HepG2 (cell line): Measurements from ENCODE around the gene LCAT. TPM values are rescaled to one million over a fixed set of nuclear protein-coding genes. Genes with fewer than 3 reads are reported as not detected.
A peak's percentile ranks its signal among the peaks of the same experiment; 100 is the strongest.

ENCODE experiments used
- ATAC-seq: fragments of 200-7000 bp; cut with Tn5 transposase; 3 replicates; pipeline ENCODE4 v1.9.1; 2020; ENCODE audit warnings: mild to moderate bottlenecking, moderate library complexity
- BruUV-seq: library from RNA; stranded (reverse); fragments of 400-500 nt; replicated peaks from 2 replicates; lab custom pipeline; 2021; lab: Mats Ljungman, UMichigan
- CTCF ChIA-PET: fragments of 300-600 bp; formaldehyde crosslinking; extraction: SDS; loops from one replicate; lab custom pipeline; 2021; ENCODE audit warnings: low total read pairs, inconsistent platforms, low intra/inter-chr PET ratio; lab: Yijun Ruan, JAX
- POLR2A ChIA-PET: fragments of 350-600 bp; sonication (Branson Sonifier 250); formaldehyde crosslinking; loops from one replicate; lab custom pipeline; 2020; ENCODE audit warnings: antibody characterized with exemption, inconsistent platforms; lab: Yijun Ruan, JAX
- DNase-seq: peaks from one replicate; pipeline ENCODE4 v3.0.0-alpha.2; 2015; ENCODE audit warnings: low spot score
- FAIRE-seq: peaks from 3 replicates; lab custom pipeline; 2011; peaks lifted over from hg19 to GRCh38; lab: Jason Lieb, UNC
- H2AFZ ChIP-seq: one replicate; pipeline ENCODE4 v1.6.1; 2011; ENCODE audit warnings: low read length, inconsistent platforms
- H3K27ac ChIP-seq: fragments of 300-600 bp; 3 replicates; pipeline ENCODE4 v1.8.0; 2011; ENCODE audit warnings: mixed run types, mild to moderate bottlenecking, mixed read lengths, low read length, inconsistent platforms; ENCODE audit not compliant: insufficient read depth; ENCODE audit errors: extremely low read length
- H3K27me3 ChIP-seq, 2 experiments: fragments of 200-600 bp in 1 of 2; 2 replicates in 1 of 2; 3 replicates in 1 of 2; pipeline versions ENCODE4 v1.6.0 to v1.8.0; 2011; ENCODE audit warnings: low read length in 2 of 2, mild to moderate bottlenecking in 2 of 2, moderate library complexity in 2 of 2, inconsistent platforms in 1 of 2; ENCODE audit not compliant: insufficient read depth in 2 of 2, control insufficient read depth in 1 of 2
- H3K36me3 ChIP-seq, 2 experiments: fragments of 200-600 bp in 1 of 2; replicated peaks in 1 of 2; 2 replicates in 1 of 2; 3 replicates in 1 of 2; pipeline versions ENCODE4 v1.5.1 to v1.8.0; 2011; ENCODE audit warnings: low read length in 2 of 2, inconsistent platforms in 1 of 2; ENCODE audit not compliant: insufficient read depth in 2 of 2, control insufficient read depth in 1 of 2
- H3K4me1 ChIP-seq: 2 replicates; pipeline ENCODE4 v1.5.1; 2012; ENCODE audit warnings: low read length, inconsistent platforms; ENCODE audit not compliant: insufficient read depth
- H3K4me2 ChIP-seq: 2 replicates; pipeline ENCODE4 v1.6.0; 2011; ENCODE audit warnings: low read depth, low read length, inconsistent platforms
- H3K4me3 ChIP-seq, 3 experiments: fragments of 200-600 bp in 1 of 3; sonication (generic), shearing (Covaris generic) in 1 of 3; replicated peaks in 1 of 3; 2 replicates each; pipeline ENCODE4 v1.5.1; 2011 to 2016; ENCODE audit warnings: low read length in 3 of 3, inconsistent platforms in 2 of 3, low read depth in 2 of 3, mild to moderate bottlenecking in 2 of 3, control low read depth in 1 of 3, mixed read lengths in 1 of 3; ENCODE audit not compliant: insufficient read depth in 1 of 3
- H3K79me2 ChIP-seq: one replicate; pipeline ENCODE4 v1.6.1; 2011; ENCODE audit warnings: low read length, inconsistent platforms; ENCODE audit not compliant: insufficient read depth
- H3K9ac ChIP-seq: 2 replicates; pipeline ENCODE4 v1.6.0; 2011; ENCODE audit warnings: mild to moderate bottlenecking, low read depth, low read length, inconsistent platforms; ENCODE audit not compliant: insufficient read depth
- H3K9me3 ChIP-seq: 2 replicates; pipeline ENCODE4 v1.5.1; 2012; ENCODE audit warnings: mild to moderate bottlenecking, low read length
- H4K20me1 ChIP-seq: 2 replicates; pipeline ENCODE4 v1.6.0; 2011; ENCODE audit warnings: inconsistent platforms, mild to moderate bottlenecking, low read length, moderate library complexity; ENCODE audit not compliant: insufficient read depth
- ATF7 ChIP-seq, 2 experiments: fragments of 450-650 bp in 1 of 2; sonication (generic) in 1 of 2; formaldehyde crosslinking in 1 of 2; IDR thresholded peaks; 2 replicates each; pipeline versions ENCODE4 v1.4.0 to v1.6.1; 2016 to 2020; ENCODE audit warnings: antibody characterized with exemption in 1 of 2, mild to moderate bottlenecking in 1 of 2, missing genetic modification reagents in 1 of 2
- GATAD1 ChIP-seq: IDR thresholded peaks from 2 replicates; pipeline ENCODE4 v1.6.1; 2016; ENCODE audit warnings: missing genetic modification reagents, missing compliant biosample characterization
- HMGA1 ChIP-seq: sonication (generic); formaldehyde crosslinking; conservative IDR thresholded peaks from 2 replicates; pipeline ENCODE4 v1.4.0; 2020; ENCODE audit warnings: missing genetic modification reagents
- HNRNPUL1 ChIP-seq: fragments of 200-400 bp; formaldehyde crosslinking; IDR thresholded peaks from 2 replicates; pipeline ENCODE4 v1.6.1; 2017; ENCODE audit warnings: low read depth, mild to moderate bottlenecking, low read length, moderate library complexity
- MAF1 ChIP-seq: sonication (generic); formaldehyde crosslinking; IDR thresholded peaks from 2 replicates; pipeline ENCODE4 v1.5.0; 2020; ENCODE audit warnings: missing genetic modification reagents, borderline replicate concordance
- MTA1 ChIP-seq: sonication (generic); formaldehyde crosslinking; IDR thresholded peaks from 2 replicates; pipeline ENCODE4 v1.4.0; 2020; ENCODE audit warnings: missing genetic modification reagents, mild to moderate bottlenecking, borderline replicate concordance
- NR2F2 ChIP-seq: IDR thresholded peaks from 2 replicates; pipeline ENCODE4 v1.6.1; 2012; ENCODE audit warnings: low read depth, inconsistent platforms, borderline replicate concordance
- RFXAP ChIP-seq: sonication (generic); formaldehyde crosslinking; IDR thresholded peaks from 2 replicates; pipeline ENCODE4 v1.4.0; 2020; ENCODE audit warnings: missing genetic modification reagents, borderline replicate concordance
- TBP ChIP-seq: sonication (generic); formaldehyde crosslinking; IDR thresholded peaks from 2 replicates; pipeline ENCODE4 v1.5.0; 2020; ENCODE audit warnings: missing genetic modification reagents
- TP53 ChIP-seq: sonication (generic); formaldehyde crosslinking; conservative IDR thresholded peaks from 2 replicates; pipeline ENCODE4 v1.4.0; 2020; ENCODE audit warnings: missing genetic modification reagents
- ZMAT3 ChIP-seq: sonication (generic); formaldehyde crosslinking; conservative IDR thresholded peaks from 2 replicates; pipeline ENCODE4 v1.7.0; 2021; ENCODE audit warnings: missing genetic modification reagents
- ZNF296 ChIP-seq: sonication (generic); formaldehyde crosslinking; conservative IDR thresholded peaks from 2 replicates; pipeline ENCODE4 v1.5.0; 2020; ENCODE audit warnings: mild to moderate bottlenecking, missing genetic modification reagents
- ZNF446 ChIP-seq: sonication (generic); formaldehyde crosslinking; IDR thresholded peaks from 2 replicates; pipeline ENCODE4 v1.5.0; 2020; ENCODE audit warnings: mild to moderate bottlenecking, missing genetic modification reagents
- ZNF605 ChIP-seq: sonication (generic); formaldehyde crosslinking; IDR thresholded peaks from 2 replicates; pipeline ENCODE4 v1.8.0; 2022; ENCODE audit warnings: mild to moderate bottlenecking, missing genetic modification reagents
- ZNF883 ChIP-seq: sonication (generic); formaldehyde crosslinking; IDR thresholded peaks from 2 replicates; pipeline ENCODE4 v1.5.1; 2020; ENCODE audit warnings: mild to moderate bottlenecking, missing genetic modification reagents; ENCODE audit errors: not compliant biosample characterization
- WGBS: methylation state at CpG from one replicate; pipeline ENCODE4 v1.1.6; 2017; ENCODE audit warnings: low lambda C conversion rate; 5-methylcytosine and 5-hydroxymethylcytosine counted together
- in situ Hi-C: cut with HindIII; loops from 2 replicates; pipeline ENCODE4 v1.10.0; 2017; ENCODE audit warnings: low pct_unique_long_range_greater_than_20kb; ENCODE audit not compliant: extremely low pct_ligation_motif_present
- intact Hi-C: fragments of 100-400 bp; cut with micrococcal nuclease; formaldehyde crosslinking; loops from one replicate; pipeline ENCODE4 v1.10.0; 2022; ENCODE audit not compliant: unreplicated experiment
- polyA plus RNA-seq, 8 experiments: library from polyadenylated mRNA; depleted of rRNA in 3 of 8; stranded (reverse) in 7 of 8; unstranded in 1 of 8; fragments of >200 nt; fragmentation: Illumina TruSeq in 4 of 8; extraction: Trizol in 4 of 8; gene quantifications; 2 replicates each; pipeline versions ENCODE4 v1.2.1 to v1.2.3, GENCODE V29; 2011 to 2016; ENCODE audit warnings: low read depth in 4 of 8, missing spikeins in 1 of 8, mixed read lengths in 1 of 8; ENCODE audit not compliant: insufficient read depth in 1 of 8
- total RNA-seq, 5 experiments: library from RNA; depleted of rRNA; stranded (reverse); fragments of >200 nt; fragmentation: Illumina TruSeq; extraction: Trizol; gene quantifications; 2 replicates each; pipeline ENCODE4 v1.2.3, GENCODE V29; 2016; ENCODE audit warnings: low read depth in 1 of 5
- TF ChIP-seq, protein P1 (sequence below): sonication (generic); formaldehyde crosslinking; IDR thresholded peaks from 2 replicates; pipeline ENCODE4 v1.8.1; 2023; ENCODE audit warnings: mild to moderate bottlenecking, moderate library complexity, missing genetic modification reagents
- TF ChIP-seq, protein P2 (sequence below): sonication (generic); formaldehyde crosslinking; IDR thresholded peaks from 2 replicates; pipeline ENCODE4 v1.8.0; 2022; ENCODE audit warnings: missing genetic modification reagents, mild to moderate bottlenecking, inconsistent platforms, borderline replicate concordance
- TF ChIP-seq, protein P3 (sequence below): sonication (generic); formaldehyde crosslinking; IDR thresholded peaks from 2 replicates; pipeline ENCODE4 v1.4.0; 2020; ENCODE audit warnings: missing genetic modification reagents
- TF ChIP-seq, protein P4 (sequence below): sonication (generic); formaldehyde crosslinking; IDR thresholded peaks from 2 replicates; pipeline ENCODE4 v1.5.0; 2020; ENCODE audit warnings: missing genetic modification reagents, mild to moderate bottlenecking, borderline replicate concordance

LCAT gene
- total and polyA plus RNA-seq, 2 of the 13 experiments (the other 11 are each of a cell fraction or from before 2014, with no cell fraction given): 36.1 to 38.9 TPM

DNA sequence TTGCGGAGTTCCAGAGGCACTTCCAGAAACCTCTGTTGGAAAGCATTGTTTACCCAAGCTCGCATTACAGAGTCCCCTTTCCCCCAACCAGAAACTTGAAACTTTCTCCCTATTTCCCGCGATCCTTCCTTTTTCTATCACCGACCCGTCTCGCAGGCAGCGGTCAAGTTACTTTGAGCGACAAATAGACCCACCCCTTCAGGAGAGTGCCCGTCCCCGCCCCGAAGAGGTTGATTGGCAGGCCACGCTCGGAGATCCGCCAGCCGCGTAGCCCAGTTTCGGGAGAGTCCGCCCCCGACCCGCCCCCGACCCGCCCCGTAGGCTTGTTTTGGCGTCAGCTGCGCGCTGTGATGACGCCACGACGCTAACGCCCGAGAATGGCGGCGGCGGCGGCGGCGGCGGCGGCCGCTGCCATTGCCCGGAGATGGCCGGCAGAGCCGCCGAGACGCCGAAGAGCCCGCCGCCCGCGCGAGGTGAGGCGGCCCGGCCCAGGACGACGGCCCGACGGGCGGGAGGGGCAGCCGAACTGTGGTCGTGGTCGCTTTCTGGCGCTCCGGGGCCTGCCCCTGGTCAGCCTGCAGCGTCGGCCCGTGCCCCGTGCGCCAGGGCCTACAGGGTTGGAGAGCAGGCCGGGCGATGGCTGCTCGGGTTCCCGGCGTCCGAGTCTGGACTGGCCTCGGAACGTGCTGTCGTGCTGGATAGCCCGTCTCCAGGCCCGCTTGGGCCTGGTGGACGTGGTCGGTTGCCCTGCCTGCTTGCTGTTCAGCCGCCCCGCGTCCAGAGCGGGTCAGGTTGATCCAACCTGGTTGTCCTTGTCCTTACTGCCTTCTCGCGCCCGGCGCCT lies 50.8 kb downstream of the LCAT start, which contains the start of gene PSKH1:
TSS of gene PSKH1 (plus strand) at position 356 of the 844 bp plus-strand sequence. CDS start 15,496 bp downstream, outside the sequence.
- peak within 1 kb of the TSS; percentile 29 for H2AFZ ChIP-seq
- in situ Hi-C loops (no loop called here), intact Hi-C loops (loop anchor here (2.0 kb wide), 1 partner anchor 36 kb away; no protein-coding TSS in a partner anchor)
- H3K27me3 ChIP-seq: no peaks in the 10 kb centered on the region; a peak in 1 of 5 replicates
- POLR2A ChIA-PET: interaction anchor here (0.7 to 3.0 kb wide), 11 partner anchors 10 to 192 kb away, joined by 3 to 32 read pairs (median 4); partner anchors contain the start of genes CTRL, EDC4, LCAT and NFATC3
- ATAC-seq (peak; percentile 94), DNase-seq (peak; percentile 95), FAIRE-seq (peak; percentile 62)
- peak within 1 kb of the TSS; percentile 86 for H3K4me2 ChIP-seq
- peak within 1 kb of the TSS; percentile 99 for H3K9ac ChIP-seq
- peak within 1 kb of the TSS; percentile 93 to 99 (median 98) for H3K4me3 ChIP-seq
- H3K4me1 ChIP-seq: peaks cover 43% of the 10 kb centered on the region
- no peaks in the 10 kb centered on the region for H3K9me3 ChIP-seq
- under 1% methylated on average over 56 of the region's 90 CpGs for WGBS
- H3K36me3 ChIP-seq: no peaks in the 10 kb centered on the region
- CTCF ChIA-PET: interaction anchor here (1.1 kb wide), 1 partner anchor 36 kb away, joined by 3 read pairs; no protein-coding TSS in a partner anchor
- peak within 1 kb of the TSS; percentile 90 for H3K27ac ChIP-seq
- H3K79me2 ChIP-seq: peaks cover 40% of the 10 kb centered on the region
- H4K20me1 ChIP-seq: peaks cover 7% of the 10 kb centered on the region; the same call in 1 of the 2 replicates
- BruUV-seq: TSS peak; percentile 90
- TF ChIP-seq GATAD1 (CRISPR knock-in tag): peak; percentile 88
- TF ChIP-seq, protein P1, sequence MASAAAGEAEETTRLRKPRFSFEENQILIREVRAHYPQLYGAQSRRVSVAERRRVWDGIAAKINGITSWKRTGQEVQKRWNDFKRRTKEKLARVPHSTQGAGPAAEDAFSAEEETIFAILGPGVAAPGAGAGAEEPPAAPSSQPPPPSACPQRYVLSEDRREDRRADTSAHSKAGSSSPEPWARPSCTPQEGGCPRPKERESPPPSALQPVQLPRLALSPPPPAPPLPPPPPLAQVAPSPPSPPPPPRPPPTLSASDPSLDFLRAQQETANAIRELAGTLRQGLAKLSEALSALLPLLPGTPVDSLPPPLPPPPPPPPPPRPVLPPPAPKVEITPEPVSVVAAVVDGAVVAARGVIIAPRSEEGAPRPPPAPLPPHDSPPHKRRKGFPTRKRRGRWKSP (CRISPR knock-in tag): peak; percentile 65; the same call in 1 of the 2 replicates
- TF ChIP-seq ZNF883 (CRISPR knock-in tag): peak; percentile 57
- no peak for TF ChIP-seq ATF7 (IDR thresholded peaks at IDR 0.05)
- TF ChIP-seq ATF7 (CRISPR knock-in tag; IDR thresholded peaks at IDR 0.05): no peak
- 0 out of 2 replicates have a peak, but pooled peaks have one; percentile 80 for TF ChIP-seq TP53 (CRISPR knock-in tag)
- no peak for TF ChIP-seq TBP (CRISPR knock-in tag)
- TF ChIP-seq, protein P2, sequence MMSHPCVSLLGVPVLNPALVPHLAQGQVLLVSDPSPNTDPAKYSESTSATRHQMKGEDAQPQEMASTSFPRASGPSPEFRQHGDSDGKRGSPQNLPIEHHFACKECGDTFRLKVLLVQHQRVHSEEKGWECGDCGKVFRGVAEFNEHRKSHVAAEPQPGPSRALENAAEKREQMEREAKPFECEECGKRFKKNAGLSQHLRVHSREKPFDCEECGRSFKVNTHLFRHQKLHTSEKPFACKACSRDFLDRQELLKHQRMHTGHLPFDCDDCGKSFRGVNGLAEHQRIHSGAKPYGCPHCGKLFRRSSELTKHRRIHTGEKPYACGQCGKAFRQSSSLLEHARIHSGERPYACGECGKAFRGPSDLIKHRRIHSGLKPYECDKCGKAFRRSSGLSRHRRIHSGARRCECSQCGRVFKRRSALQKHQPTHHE: no peak; the same call in 1 of the 2 replicates
- no peak for TF ChIP-seq ZNF446
- no peak for TF ChIP-seq NR2F2
- TF ChIP-seq HNRNPUL1: no peak
- TF ChIP-seq HMGA1 (CRISPR knock-in tag): no peak
- no peak for TF ChIP-seq ZMAT3 (CRISPR knock-in tag)
- TF ChIP-seq ZNF605: peak; percentile 77
- TF ChIP-seq, protein P3, sequence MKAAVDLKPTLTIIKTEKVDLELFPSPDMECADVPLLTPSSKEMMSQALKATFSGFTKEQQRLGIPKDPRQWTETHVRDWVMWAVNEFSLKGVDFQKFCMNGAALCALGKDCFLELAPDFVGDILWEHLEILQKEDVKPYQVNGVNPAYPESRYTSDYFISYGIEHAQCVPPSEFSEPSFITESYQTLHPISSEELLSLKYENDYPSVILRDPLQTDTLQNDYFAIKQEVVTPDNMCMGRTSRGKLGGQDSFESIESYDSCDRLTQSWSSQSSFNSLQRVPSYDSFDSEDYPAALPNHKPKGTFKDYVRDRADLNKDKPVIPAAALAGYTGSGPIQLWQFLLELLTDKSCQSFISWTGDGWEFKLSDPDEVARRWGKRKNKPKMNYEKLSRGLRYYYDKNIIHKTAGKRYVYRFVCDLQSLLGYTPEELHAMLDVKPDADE (CRISPR knock-in tag): peak; percentile 78; the same call in 1 of the 2 replicates
- TF ChIP-seq MAF1: peak; percentile 23
- TF ChIP-seq MTA1 (CRISPR knock-in tag): no peak; the same call in 1 of the 2 replicates
- no peak for TF ChIP-seq ZNF296 (CRISPR knock-in tag)
- TF ChIP-seq, protein P4, sequence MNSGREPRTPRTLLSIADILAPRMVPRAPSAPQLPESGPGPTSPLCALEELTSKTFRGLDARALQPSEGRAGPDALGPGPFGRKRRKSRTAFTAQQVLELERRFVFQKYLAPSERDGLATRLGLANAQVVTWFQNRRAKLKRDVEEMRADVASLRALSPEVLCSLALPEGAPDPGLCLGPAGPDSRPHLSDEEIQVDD (CRISPR knock-in tag): 0 out of 2 replicates have a peak, but pooled peaks have one; percentile 87
- peak; percentile 57; the same call in 1 of the 2 replicates for TF ChIP-seq RFXAP (CRISPR knock-in tag)
